Vagina (tissue), 2 donors: ENCODE measurements around the gene GSTM1. TPM values are rescaled to one million over a fixed set of nuclear protein-coding genes. Genes with fewer than 3 reads are reported as not detected.

Source experiments
- DNase-seq, 2 donors: peaks; one replicate each; pipeline ENCODE4 v3.0.0-alpha.2; 2017; ENCODE audit errors: extremely low spot score in 2 of 2
- H3K27ac ChIP-seq: fragments of 200-600 bp; sonication (generic); one replicate; pipeline ENCODE4 v1.5.1; 2019
- H3K27me3 ChIP-seq: fragments of 200-600 bp; sonication (generic); one replicate; pipeline ENCODE4 v1.5.1; 2019
- H3K36me3 ChIP-seq, 2 donors: fragments of 200-600 bp; sonication (generic); one replicate each; pipeline ENCODE4 v1.5.1; 2017 to 2019
- H3K4me1 ChIP-seq: fragments of 200-600 bp; sonication (generic); one replicate; pipeline ENCODE4 v1.5.1; 2019
- H3K4me3 ChIP-seq, 2 donors: fragments of 200-600 bp; sonication (generic); 1 replicate in 1 of 2; 2 replicates in 1 of 2; pipeline ENCODE4 v1.5.1; 2016 to 2019
- H3K9me3 ChIP-seq: fragments of 200-600 bp; sonication (generic); one replicate; pipeline ENCODE4 v1.5.1; 2019
- CTCF ChIP-seq, 3 experiments: fragments of 450-650 bp in 2 of 3; fragments of 200-600 bp in 1 of 3; sonication (generic) in 1 of 3; IDR thresholded peaks; one replicate each; pipeline ENCODE4 v1.5.1; 2017 to 2019; ENCODE audit warnings: antibody characterized with exemption in 3 of 3, mild to moderate bottlenecking in 2 of 3, moderate library complexity in 2 of 3
- POLR2A ChIP-seq, 2 donors: fragments of 450-650 bp; IDR thresholded peaks; one replicate each; pipeline ENCODE4 v1.6.1; 2017; ENCODE audit warnings: antibody characterized with exemption in 2 of 2, mild to moderate bottlenecking in 2 of 2, moderate library complexity in 2 of 2
- POLR2AphosphoS5 ChIP-seq, 2 donors: sonication (generic); formaldehyde crosslinking; IDR thresholded peaks; one replicate each; pipeline ENCODE4 v1.9.0; 2017; ENCODE audit warnings: antibody characterized with exemption in 2 of 2, mild to moderate bottlenecking in 2 of 2, low read depth in 1 of 2; ENCODE audit not compliant: insufficient read depth in 1 of 2
- intact Hi-C: fragments of 100-400 bp; cut with DNase I; formaldehyde crosslinking; loops from one replicate; pipeline ENCODE4 v1.15.1; 2023
- total RNA-seq: library from RNA; depleted of rRNA; stranded (reverse); fragments of >200 nt; gene quantifications from one replicate; pipeline ENCODE4 v1.2.3, GENCODE V29; 2016

The GSTM1 gene
- total RNA-seq, 1 donor from 2014 or later = 156 TPM

GRCh38 chr1:109649491-109649914 is 38.1 kb upstream of the GSTM1 start:
- TF ChIP-seq CTCF (IDR thresholded peaks at IDR 0.05) (peak in 2 of 3 experiments; percentile 31 to 55), POLR2A (IDR thresholded peaks at IDR 0.05) (no peak), POLR2AphosphoS5 (IDR thresholded peaks at IDR 0.05; ENCODE audit: insufficient read depth in 1 of 2, low read depth in 1 of 2) (no peak)
- H3K4me1 ChIP-seq = peaks cover under 1% of the 10 kb centered on the region
- H3K36me3 ChIP-seq = no peaks in the 10 kb centered on the region
- intact Hi-C loops = no loop called here
- H3K4me3 ChIP-seq = peak overlapping the region; percentile 28 to 40
- H3K27ac ChIP-seq = peak overlapping the region; percentile 57
- H3K27me3 ChIP-seq = no peaks in the 10 kb centered on the region
- peak in 1 of 2 donors; percentile 78 for DNase-seq
- H3K9me3 ChIP-seq = no peaks in the 10 kb centered on the region

- intact Hi-C loops = no loop called here
Measured at GRCh38 chr1:109650609-109651008, 37.0 kb upstream of the GSTM1 start.

GRCh38 chr1:109652402-109652801 is 35.2 kb upstream of the GSTM1 start:
- TF ChIP-seq POLR2AphosphoS5 (IDR thresholded peaks at IDR 0.05; ENCODE audit: insufficient read depth in 1 of 2, low read depth in 1 of 2) = no peak
- no peak for TF ChIP-seq CTCF (IDR thresholded peaks at IDR 0.05)
- no peak for TF ChIP-seq POLR2A (IDR thresholded peaks at IDR 0.05)
- Histone ChIP-seq H3K27ac (no peak overlapping the region), H3K27me3 (no peaks in the 10 kb centered on the region), H3K36me3 (no peaks in the 10 kb centered on the region), H3K9me3 (no peaks in the 10 kb centered on the region), H3K4me1 (peaks cover 20% of the 10 kb centered on the region), H3K4me3 (no peak overlapping the region)
- intact Hi-C loops = no loop called here
- DNase-seq = no peak

More at GRCh38 chr1:109650609-109651008, 37.0 kb upstream of the GSTM1 start:
- TF ChIP-seq CTCF (IDR thresholded peaks at IDR 0.05) (no peak), POLR2AphosphoS5 (IDR thresholded peaks at IDR 0.05; ENCODE audit: insufficient read depth in 1 of 2, low read depth in 1 of 2) (no peak)
- Histone ChIP-seq H3K9me3 (no peaks in the 10 kb centered on the region), H3K27me3 (no peaks in the 10 kb centered on the region), H3K27ac (no peak overlapping the region), H3K4me3 (no peak overlapping the region), H3K36me3 (no peaks in the 10 kb centered on the region), H3K4me1 (peaks cover 11% of the 10 kb centered on the region)
- no peak for DNase-seq

GRCh38 chr1:109653306-109653705 is 34.3 kb upstream of the GSTM1 start:
- no peaks in the 10 kb centered on the region for H3K9me3 ChIP-seq
- H3K36me3 ChIP-seq = no peaks in the 10 kb centered on the region
- TF ChIP-seq POLR2A (IDR thresholded peaks at IDR 0.05) = no peak
- no peak for TF ChIP-seq POLR2AphosphoS5 (IDR thresholded peaks at IDR 0.05; ENCODE audit: insufficient read depth in 1 of 2, low read depth in 1 of 2)
- no peak for TF ChIP-seq CTCF (IDR thresholded peaks at IDR 0.05)
- H3K27me3 ChIP-seq = no peaks in the 10 kb centered on the region
- H3K4me3 ChIP-seq = no peak overlapping the region
- H3K27ac ChIP-seq = no peak overlapping the region
- intact Hi-C loops = no loop called here
- no peak for DNase-seq
- H3K4me1 ChIP-seq = peaks cover 20% of the 10 kb centered on the region

GRCh38 chr1:109654519-109654918 is 33.1 kb upstream of the GSTM1 start:
- TF ChIP-seq CTCF (IDR thresholded peaks at IDR 0.05) = no peak
- no peak overlapping the region for H3K27ac ChIP-seq
- H3K27me3 ChIP-seq = no peaks in the 10 kb centered on the region
- intact Hi-C loops = no loop called here
- peak in 1 of 2 donors; percentile 70 for DNase-seq
- no peak overlapping the region for H3K4me3 ChIP-seq
- H3K9me3 ChIP-seq = no peaks in the 10 kb centered on the region
- H3K4me1 ChIP-seq = peaks cover 20% of the 10 kb centered on the region
- H3K36me3 ChIP-seq = peaks cover 0 to 2% of the 10 kb centered on the region in 2 donors
